Aorta (tissue), 5 donors: ENCODE measurements around the gene CILP2. TPM values are rescaled to one million over a fixed set of nuclear protein-coding genes. Genes with fewer than 3 reads are reported as not detected.

ENCODE experiments used
- ATAC-seq: fragments of 200-7000 bp; cut with Tn5 transposase; one replicate; pipeline ENCODE4 v1.9.1; 2022; ENCODE audit warnings: moderate library complexity; ENCODE audit not compliant: low FRiP score
- DNase-seq, 2 donors: peaks; one replicate each; pipeline ENCODE4 v3.0.0-alpha.2; 2020
- H3K27ac ChIP-seq, 2 donors: one replicate each; pipeline ENCODE4 v1.5.1; 2013; ENCODE audit warnings: low read length in 2 of 2, mild to moderate bottlenecking in 2 of 2, moderate library complexity in 2 of 2, control low read depth in 1 of 2, inconsistent platforms in 1 of 2, low read depth in 1 of 2
- H3K27me3 ChIP-seq, 2 donors: one replicate each; pipeline ENCODE4 v1.6.1; 2013; ENCODE audit warnings: control low read depth in 1 of 2, low read length in 1 of 2, mild to moderate bottlenecking in 1 of 2, moderate library complexity in 1 of 2; ENCODE audit not compliant: insufficient read depth in 2 of 2, control insufficient read depth in 1 of 2
- H3K36me3 ChIP-seq, 2 donors: one replicate each; pipeline ENCODE4 v1.6.1; 2013; ENCODE audit warnings: control low read depth in 1 of 2, low read length in 1 of 2, mild to moderate bottlenecking in 1 of 2; ENCODE audit not compliant: insufficient read depth in 2 of 2, control insufficient read depth in 1 of 2
- H3K4me1 ChIP-seq, 2 donors: one replicate each; pipeline ENCODE4 v1.6.1; 2013; ENCODE audit warnings: low read length in 2 of 2, control low read depth in 1 of 2, mild to moderate bottlenecking in 1 of 2, moderate library complexity in 1 of 2; ENCODE audit not compliant: insufficient read depth in 2 of 2, control insufficient read depth in 1 of 2
- H3K4me3 ChIP-seq, 2 donors: one replicate each; pipeline ENCODE4 v1.5.1; 2013; ENCODE audit warnings: low read length in 2 of 2, control low read depth in 1 of 2, mild to moderate bottlenecking in 1 of 2
- H3K9me3 ChIP-seq: one replicate; pipeline ENCODE4 v1.6.1; 2013; ENCODE audit warnings: mild to moderate bottlenecking, low read length; ENCODE audit not compliant: control insufficient read depth
- WGBS, 2 donors: extraction: QIAGEN DNeasy Blood & Tissue Kit; methylation state at CpG; one replicate each; pipeline ENCODE4 v1.1.7; 2013; 5-methylcytosine and 5-hydroxymethylcytosine counted together
- intact Hi-C, 2 donors: fragments of 100-400 bp; cut with DNase I; formaldehyde crosslinking; loops; one replicate each; pipeline versions ENCODE4 v1.14.2 to v1.15.0; 2022
- polyA plus RNA-seq, 2 donors: library from polyadenylated mRNA; stranded (reverse); fragments of 200-250 nt; gene quantifications; one replicate each; pipeline ENCODE4 v1.2.3, GENCODE V29; 2013
- total RNA-seq, 2 donors: library from RNA; stranded (reverse); fragmentation: NEBNext Ultra II Directional; extraction: Animal tissue kit (Norgen Biotek cat#: 25700); gene quantifications; one replicate each; pipeline ENCODE4 v1.2.1, GENCODE V29; 2021
- donor health status: healthy with polysubstance abuse.
- donor health status: Bipolar disorder and iron deficiency.
- donor health status: DM: no; HTN: no; CAD: no.
- donor health status: DM: no; HTN: no; CAD: no.
- donor health status: DM: yes; HTN: yes; CAD: no.

CILP2 gene
- total and polyA plus RNA-seq, 4 donors: 0.13 to 4.2 (median 0.36) TPM; not detected in 1

GRCh38 chr19:19544954-19545591 is 7.0 kb downstream of the CILP2 start:
- no peaks in the 10 kb centered on the region for H3K4me1 ChIP-seq
- no peaks in the 10 kb centered on the region for H3K9me3 ChIP-seq
- intact Hi-C loops: no loop called here
- H3K27me3 ChIP-seq: no peaks in the 10 kb centered on the region
- no peak overlapping the region for H3K27ac ChIP-seq
- 89% methylated on average over 53 of the region's 53 CpGs for WGBS, 2 donors
- H3K4me3 ChIP-seq: no peak overlapping the region
- H3K36me3 ChIP-seq: no peaks in the 10 kb centered on the region
- ATAC-seq: no peak
- no peak for DNase-seq

GRCh38 chr19:19545707-19546106 is 7.6 kb downstream of the CILP2 start:
- WGBS, 2 donors: 94 to 96% methylated on average over 23 of the region's 23 CpGs
- no peaks in the 10 kb centered on the region for H3K9me3 ChIP-seq
- H3K27me3 ChIP-seq: no peaks in the 10 kb centered on the region
- no peaks in the 10 kb centered on the region for H3K4me1 ChIP-seq
- no peak overlapping the region for H3K4me3 ChIP-seq
- intact Hi-C loops: no loop called here
- H3K27ac ChIP-seq: no peak overlapping the region
- no peak for DNase-seq
- ATAC-seq: no peak
- H3K36me3 ChIP-seq: no peaks in the 10 kb centered on the region

GRCh38 chr19:19546751-19547162 is 8.7 kb downstream of the CILP2 start:
- no peaks in the 10 kb centered on the region for H3K36me3 ChIP-seq
- H3K27ac ChIP-seq: no peak overlapping the region
- no peak overlapping the region for H3K4me3 ChIP-seq
- DNase-seq (no peak), ATAC-seq (no peak)
- intact Hi-C loops: no loop called here
- WGBS, 2 donors: 56 to 57% methylated on average over 15 to 19 of the region's 19 CpGs
- no peaks in the 10 kb centered on the region for H3K9me3 ChIP-seq
- H3K27me3 ChIP-seq: no peaks in the 10 kb centered on the region
- no peaks in the 10 kb centered on the region for H3K4me1 ChIP-seq

- 32% methylated on average over 13 to 15 of the region's 15 CpGs for WGBS, 2 donors
- Histone ChIP-seq H3K27me3 (no peaks in the 10 kb centered on the region), H3K4me1 (no peaks in the 10 kb centered on the region), H3K27ac (no peak overlapping the region), H3K36me3 (no peaks in the 10 kb centered on the region), H3K9me3 (no peaks in the 10 kb centered on the region), H3K4me3 (no peak overlapping the region)
- ATAC-seq: no peak
- DNase-seq: no peak
- intact Hi-C loops: no loop called here
These were observed 9.7 kb downstream of the CILP2 start for GRCh38 chr19:19547674-19548336.

GRCh38 chr19:19548915-19549759 is 11.1 kb downstream of the CILP2 start:
- Histone ChIP-seq H3K9me3 (no peaks in the 10 kb centered on the region), H3K36me3 (no peaks in the 10 kb centered on the region), H3K4me3 (no peak overlapping the region), H3K27ac (no peak overlapping the region), H3K27me3 (no peaks in the 10 kb centered on the region), H3K4me1 (no peaks in the 10 kb centered on the region)
- intact Hi-C loops: no loop called here
- WGBS, 2 donors: 73 to 78% methylated on average over 13 of the region's 13 CpGs
- no peak for ATAC-seq
- no peak for DNase-seq

GRCh38 chr19:19549804-19550464 is 11.9 kb downstream of the CILP2 start:
- no peak overlapping the region for H3K27ac ChIP-seq
- H3K27me3 ChIP-seq: no peaks in the 10 kb centered on the region
- intact Hi-C loops: no loop called here
- DNase-seq (no peak), ATAC-seq (no peak)
- H3K4me1 ChIP-seq: no peaks in the 10 kb centered on the region
- 61 to 63% methylated on average over 17 to 23 of the region's 23 CpGs for WGBS, 2 donors
- no peak overlapping the region for H3K4me3 ChIP-seq
- H3K9me3 ChIP-seq: no peaks in the 10 kb centered on the region
- H3K36me3 ChIP-seq: no peaks in the 10 kb centered on the region

- ATAC-seq (no peak), DNase-seq (no peak)
- 7 to 23% methylated on average over 7 to 8 of the region's 8 CpGs for WGBS, 2 donors
- no peak overlapping the region for H3K27ac ChIP-seq
- intact Hi-C loops: no loop called here
- H3K36me3 ChIP-seq: no peaks in the 10 kb centered on the region
- H3K9me3 ChIP-seq: no peaks in the 10 kb centered on the region
- no peaks in the 10 kb centered on the region for H3K27me3 ChIP-seq
- H3K4me3 ChIP-seq: no peak overlapping the region
- H3K4me1 ChIP-seq: no peaks in the 10 kb centered on the region
These were observed 12.4 kb downstream of the CILP2 start for GRCh38 chr19:19550485-19550929.

- no peaks in the 10 kb centered on the region for H3K27me3 ChIP-seq
- intact Hi-C loops: no loop called here
- no peak for DNase-seq
These were observed 13.1 kb downstream of the CILP2 start for GRCh38 chr19:19550972-19551852.

More at GRCh38 chr19:19550972-19551852, 13.1 kb downstream of the CILP2 start:
- H3K4me3 ChIP-seq: no peak overlapping the region
- ATAC-seq: no peak
- no peak overlapping the region for H3K27ac ChIP-seq
- H3K4me1 ChIP-seq: no peaks in the 10 kb centered on the region
- H3K9me3 ChIP-seq: no peaks in the 10 kb centered on the region
- 81 to 86% methylated on average over 10 of the region's 10 CpGs for WGBS, 2 donors
- H3K36me3 ChIP-seq: no peaks in the 10 kb centered on the region
